ENCODE measurements around the gene TUBB1.

Gene TUBB1

DNA sequence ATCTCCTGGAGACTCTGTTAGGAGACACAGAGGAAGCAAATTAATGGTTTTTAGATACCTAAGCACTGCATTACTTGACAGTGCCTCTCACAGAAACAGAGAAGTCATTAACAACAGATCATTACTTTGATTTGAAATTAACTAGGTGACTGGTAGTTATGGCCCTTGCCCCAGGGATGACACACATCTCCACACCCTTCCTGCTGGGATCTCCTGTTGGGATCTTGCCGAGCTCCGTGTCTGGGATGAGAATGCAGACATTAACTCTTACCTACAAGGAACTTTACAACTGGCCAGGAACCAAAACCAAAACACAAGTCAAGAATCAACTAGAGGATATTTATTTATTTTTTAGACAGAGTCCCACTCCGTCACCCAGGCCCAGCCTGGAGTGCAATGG lies 25.6 kb downstream of the TUBB1 start:
- no peak for DNase-seq

DNA sequence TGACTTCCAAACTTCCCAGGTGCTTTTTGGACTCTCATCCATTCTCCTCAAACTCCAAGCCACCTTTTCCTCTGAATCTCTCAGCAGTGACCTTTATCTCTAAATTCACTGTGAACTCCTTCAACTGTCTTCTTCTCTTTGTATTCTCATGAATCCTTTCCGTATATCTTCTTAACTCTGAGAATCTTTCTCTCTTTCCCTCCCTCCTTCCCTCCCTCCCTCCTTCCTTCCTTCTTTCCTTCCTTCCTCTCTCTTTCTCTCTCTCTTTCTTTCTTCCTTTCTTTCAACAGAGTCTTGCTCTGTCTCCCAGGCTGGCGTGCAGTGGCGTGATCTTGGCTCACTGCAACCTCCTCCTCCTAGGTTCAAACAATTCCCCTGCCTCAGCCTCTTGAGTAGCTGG lies 27.6 kb downstream of the TUBB1 start:
- DNase-seq, result no peak

DNA sequence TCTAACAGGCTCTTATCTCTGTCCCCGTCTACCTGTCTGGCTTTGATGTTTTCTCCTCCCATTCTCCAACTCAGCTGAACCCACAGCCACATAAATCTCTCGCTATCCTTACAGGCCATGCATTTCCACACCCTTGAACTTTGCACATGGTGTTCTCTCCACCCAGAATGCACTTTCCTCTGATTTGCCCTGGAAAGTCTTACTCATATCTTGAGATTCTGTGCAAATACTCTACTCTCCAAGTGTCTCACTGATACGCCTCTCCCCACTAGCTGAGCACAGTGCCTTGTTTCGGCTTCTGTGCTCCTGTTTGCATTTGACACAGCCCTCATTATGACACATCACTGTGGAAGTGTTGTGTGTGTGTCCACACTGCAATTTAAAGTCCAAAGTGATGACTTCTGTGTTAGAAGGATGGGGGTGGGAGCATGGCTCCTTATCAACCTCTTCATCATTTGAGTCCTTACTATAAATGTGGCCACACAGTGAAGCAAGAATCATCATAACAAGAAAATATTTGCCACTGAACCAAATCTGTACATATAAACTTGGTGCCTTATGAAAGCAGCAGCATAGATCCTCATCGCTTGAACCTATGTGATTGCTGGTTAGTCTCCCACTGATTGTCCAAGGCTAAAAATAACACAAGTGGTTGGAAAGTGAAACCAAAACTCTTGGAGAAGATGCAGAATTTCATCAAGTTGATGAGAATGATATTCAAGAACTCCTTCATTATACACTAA lies 28.9 kb downstream of the TUBB1 start:
- no peak for DNase-seq

DNA sequence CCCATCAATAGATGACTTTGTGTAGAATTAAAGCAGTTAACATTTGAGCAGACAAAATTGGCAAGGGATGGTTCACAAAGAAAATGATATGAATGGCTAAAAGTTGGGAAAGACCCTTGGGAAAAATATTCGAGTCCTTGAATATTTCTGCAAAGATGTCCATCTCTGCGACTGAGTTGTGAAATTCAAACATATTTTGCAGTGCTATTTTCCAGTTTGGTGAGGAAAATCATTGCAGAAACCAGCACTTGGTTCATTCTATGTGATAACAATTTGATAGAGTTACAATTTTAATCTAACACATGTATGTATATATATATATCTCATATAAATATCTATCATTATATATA lies 29.4 kb downstream of the TUBB1 start:
- no peak for DNase-seq

DNA sequence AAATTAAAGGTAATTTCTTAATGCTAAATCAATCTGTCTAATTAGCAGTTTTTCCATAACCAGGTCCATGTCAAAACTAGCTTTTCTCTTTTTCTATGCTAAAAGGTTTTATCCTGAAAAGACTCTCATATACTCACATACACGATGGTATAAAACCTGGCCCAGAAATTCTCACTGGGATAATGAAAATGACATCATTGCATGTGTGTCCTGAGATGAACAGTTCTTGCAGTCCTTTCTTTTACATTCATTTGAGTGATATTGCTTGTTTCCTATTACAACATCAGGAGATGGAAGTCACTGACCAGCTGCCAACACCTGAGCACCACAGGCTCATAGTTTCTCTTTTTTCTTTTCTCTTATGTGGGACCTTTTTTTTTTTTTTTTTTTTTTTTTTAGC lies 31.2 kb downstream of the TUBB1 start:
- no peak for DNase-seq

DNA sequence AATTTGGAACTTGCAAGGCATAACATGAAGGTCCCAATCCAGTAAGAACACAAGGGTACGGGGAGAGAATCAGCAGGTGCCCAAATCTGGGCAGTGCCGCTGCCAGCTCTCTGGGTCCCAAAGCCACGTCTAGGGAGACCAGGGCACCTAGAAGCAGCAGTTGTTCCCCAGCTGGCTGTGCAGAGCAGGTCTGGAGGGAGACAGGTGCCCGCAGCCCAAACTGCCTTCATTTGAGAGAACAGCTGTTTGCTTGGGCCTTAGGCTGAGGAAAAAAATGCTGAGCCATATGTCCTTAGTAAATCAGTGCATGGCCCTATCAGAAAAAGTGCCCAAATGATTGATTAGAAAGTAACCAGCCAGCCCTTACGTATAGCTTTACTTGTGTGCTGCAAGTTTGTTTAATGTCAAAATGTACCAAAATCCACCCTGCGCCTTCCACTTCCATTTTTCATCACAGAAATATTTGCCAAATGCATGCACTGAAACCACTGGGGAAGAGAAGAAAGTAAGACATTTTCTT lies 32.5 kb downstream of the TUBB1 start:
- no peak for DNase-seq

DNA sequence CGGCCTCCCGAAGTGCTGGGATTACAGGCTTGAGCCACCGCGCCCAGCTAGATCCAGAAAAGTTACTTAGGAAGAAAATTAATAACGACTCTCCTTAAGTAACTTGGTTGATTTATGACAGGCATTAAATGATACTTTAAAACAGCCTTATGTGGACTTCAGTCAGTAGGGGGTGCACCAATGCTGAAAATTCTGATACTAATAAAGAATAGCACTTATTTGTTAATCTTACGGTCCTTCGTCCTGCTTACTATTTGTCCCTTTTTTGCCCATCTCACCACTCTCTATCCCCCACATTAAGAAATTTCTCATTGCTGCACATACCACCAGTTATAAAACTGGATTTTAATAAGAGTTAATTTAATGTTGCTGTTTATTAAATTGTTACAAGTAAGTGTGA lies 36.1 kb downstream of the TUBB1 start:
- no peak for DNase-seq

DNA sequence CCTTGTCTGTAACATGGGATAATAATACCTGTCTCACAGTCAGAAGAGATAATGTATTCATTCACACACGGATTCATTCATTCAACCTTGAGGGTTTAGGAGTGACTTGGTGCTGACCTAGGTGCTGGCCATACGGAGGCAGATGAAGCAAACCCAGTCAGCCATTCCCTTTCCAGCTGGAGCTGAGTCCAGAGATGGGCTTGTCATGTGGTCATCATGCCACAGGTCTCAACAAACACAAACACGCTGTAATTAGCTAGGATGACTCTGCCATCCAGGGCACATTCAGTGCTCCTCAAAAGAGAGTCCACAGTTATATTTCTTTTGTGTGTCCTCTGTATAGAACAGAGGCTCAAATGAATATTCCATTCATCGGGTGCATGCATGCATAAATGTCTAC lies 42.9 kb downstream of the TUBB1 start:
- DNase-seq, result no peak

DNA sequence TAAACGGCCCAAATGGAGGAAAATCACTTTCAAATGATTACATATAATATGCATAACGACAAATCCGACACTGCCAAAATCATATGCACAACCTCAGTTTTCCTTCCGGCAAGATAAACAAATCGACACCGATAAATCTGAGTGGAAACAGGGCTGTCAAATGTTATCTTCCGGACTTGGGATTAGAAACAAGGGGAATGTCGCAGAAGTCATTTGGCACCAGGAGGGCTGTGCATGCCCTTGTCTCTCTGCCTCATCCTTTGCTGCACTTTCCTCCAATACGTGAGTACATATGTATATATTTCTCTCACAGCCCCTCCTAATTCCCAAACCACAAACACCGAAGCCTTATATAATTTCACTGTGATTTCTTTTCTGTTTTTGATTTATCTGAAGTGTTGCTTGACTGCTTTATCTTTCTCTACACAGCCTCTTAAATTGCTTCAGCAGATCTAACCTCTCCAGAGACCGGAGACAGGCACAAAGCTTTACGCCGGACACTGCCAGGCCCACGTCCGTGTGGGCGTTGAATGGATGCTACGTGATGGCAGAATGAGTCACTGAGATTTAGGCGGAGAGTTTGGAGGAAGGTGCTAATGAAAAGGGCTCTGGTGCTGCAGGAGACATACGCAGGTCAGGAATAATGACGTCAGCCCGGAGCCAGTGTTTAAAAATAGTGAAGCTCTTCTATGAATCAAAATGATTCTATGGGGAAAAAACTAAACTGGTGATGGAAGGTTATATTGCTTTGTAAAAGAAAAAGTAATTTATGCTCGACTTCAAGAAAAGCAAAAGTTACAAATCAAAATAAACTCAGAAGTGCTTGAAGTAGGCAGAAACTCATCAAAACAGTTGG lies 44.4 kb downstream of the TUBB1 start:
- DNase-seq, result no peak

DNA sequence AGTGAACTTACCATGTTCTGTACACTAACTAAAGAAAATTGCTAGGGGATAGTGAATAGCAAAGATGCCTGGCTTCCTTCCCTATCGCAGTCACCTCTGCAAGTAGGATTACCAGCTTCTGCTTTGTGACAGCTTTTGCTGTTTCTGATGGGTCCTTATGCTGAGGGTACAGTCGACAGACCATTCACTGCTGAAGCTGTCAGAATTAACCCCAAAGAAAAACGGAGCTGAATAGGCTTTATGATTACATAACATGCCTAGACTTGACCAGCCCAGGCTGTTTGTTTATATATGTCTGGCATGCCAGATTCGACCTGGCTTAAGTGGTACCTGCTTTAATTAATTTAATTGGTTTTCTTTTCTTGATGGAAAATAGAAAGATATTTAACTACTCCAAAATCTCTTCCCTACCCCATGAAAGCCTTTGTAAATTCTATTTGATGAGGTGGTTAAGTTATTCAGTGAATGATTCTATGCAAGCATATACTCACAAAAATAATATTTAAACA lies 45.0 kb downstream of the TUBB1 start:
- no peak for DNase-seq

DNA sequence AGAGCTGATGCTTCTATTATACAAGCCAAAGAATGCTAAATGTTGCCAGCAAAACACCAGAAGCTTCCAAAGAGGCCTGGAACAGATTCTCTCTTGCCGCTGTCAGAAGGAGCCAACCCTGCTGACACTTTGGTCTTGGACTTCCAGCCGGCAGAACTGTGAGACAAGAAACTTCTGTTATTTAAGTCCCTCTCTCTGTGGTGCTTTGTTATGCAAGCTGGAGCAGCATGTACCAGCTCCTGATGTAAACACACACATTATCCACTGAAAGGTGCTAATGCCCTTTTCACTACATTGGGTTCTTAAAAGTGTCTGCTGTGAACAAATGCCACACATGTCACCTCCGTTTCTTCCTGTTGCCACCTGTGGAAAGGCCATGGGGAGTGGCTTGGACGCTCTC lies 49.3 kb downstream of the TUBB1 start:
- DNase-seq, result no peak

DNA sequence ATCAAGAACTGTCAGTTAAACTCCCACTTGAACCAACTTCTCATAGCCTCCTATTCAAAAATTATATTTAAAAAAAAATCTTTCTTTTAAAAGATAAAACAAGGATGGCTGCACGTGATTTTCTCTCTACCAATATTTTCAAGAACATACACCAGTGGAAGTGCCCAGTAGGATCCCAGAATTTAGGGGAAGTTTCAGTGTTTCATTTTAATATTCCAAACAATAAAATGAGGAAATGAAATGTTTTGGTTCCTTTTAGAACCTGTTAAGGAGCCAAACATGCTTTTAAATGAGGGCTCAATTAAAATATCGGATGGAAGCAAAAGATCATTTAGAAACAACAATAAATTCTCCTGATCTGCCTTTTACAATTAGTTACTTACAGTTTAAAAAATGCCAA lies 49.8 kb downstream of the TUBB1 start:
- no peak for DNase-seq

DNA sequence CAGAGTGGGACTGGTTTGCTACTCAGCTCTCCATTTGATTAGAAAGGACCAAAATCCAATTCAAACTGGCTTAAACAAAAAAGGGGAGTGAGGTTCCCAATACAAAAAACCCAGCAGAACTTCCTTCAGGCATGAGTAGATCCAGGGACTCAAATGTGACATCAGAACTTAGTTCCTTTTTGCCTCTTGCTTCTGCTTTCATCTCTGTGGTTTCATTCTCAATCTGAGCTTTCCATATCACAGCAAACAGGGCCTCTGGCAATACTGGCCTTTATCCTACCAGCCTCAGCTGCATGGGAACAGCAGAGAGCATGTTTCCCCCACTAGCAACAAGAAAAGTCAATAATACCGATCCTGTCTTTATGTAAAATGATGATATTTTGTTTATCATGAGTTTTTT lies 52.0 kb downstream of the TUBB1 start:
- DNase-seq, result no peak

DNA sequence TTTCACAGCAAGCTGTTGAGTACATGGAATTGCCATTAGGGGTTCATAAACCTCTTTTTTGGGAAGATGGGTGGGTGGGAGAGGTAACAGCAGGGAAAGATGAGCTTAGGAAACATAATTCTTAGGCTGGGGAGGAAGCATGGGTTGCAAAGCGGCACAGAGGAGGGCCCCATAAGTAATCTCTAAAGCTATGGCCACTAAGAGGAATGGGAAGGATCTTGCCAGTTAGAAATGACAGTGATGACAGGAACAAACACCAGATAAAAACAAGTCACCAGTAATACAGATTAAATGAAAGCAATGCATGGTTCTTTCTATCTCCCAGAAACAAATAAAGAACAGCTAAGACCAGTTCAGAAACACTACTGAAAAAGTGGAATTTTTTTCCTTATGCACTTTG lies 54.4 kb downstream of the TUBB1 start:
- no peak for DNase-seq

DNA sequence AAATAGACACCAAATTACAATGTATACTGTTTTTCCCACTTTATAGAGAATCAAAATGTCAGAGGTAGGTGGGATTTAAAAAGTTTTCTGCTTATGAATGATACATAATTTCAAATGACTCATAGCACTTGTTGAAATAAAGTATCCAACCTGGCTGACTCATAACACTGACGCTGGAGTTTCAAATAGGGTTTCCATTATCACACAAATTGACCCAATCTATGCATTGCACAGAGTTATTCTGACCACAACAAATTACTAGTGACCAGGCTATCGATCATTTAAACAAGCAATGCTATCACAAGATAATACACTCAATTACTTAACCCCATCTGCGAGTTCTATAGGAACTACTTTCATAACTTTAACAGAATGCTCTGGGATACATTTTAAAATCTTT lies 55.2 kb downstream of the TUBB1 start:
- DNase-seq, result no peak

DNA sequence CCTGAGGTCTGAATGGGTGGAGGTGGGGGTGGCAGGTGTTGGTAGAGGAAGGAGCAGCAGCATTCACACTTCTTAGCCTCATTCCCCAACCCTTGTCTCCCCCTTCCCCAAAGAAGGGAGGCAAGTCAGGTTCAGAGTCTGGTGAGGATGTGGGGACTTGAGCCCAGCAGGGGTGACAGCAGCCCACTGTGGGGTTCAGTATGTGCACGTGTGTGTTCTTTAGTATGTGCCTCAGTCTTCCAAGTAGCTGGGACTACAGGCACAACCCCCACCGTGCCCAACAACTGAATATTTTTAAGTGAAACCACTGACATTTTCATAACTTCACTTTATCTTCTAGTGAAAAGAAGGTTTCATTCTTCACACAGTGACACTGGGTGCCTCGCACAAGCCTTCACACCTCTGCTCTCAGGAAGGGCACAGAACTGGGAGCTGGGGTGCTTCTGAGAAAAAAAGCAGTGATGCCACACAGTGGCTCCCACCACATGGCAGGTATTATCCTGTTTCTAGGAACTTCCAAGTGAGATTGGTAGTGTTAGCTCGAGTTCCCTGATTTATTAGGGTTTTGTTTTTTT lies 56.8 kb downstream of the TUBB1 start:
- no peak for DNase-seq

Measured in NCI-H187 (cell line).